Spinal cord (tissue), 10 donors: ENCODE measurements around the gene SH2D7. TPM values are rescaled to one million over a fixed set of nuclear protein-coding genes. Genes with fewer than 3 reads are reported as not detected.

Experiments used
- DNase-seq, 6 donors: peaks; one replicate each; pipeline versions ENCODE4 v3.0.0 to v3.0.0-alpha.2; 2013 to 2015; ENCODE audit warnings: low spot score in 6 of 6, low read depth in 4 of 6
- H3K27ac ChIP-seq: one replicate; pipeline ENCODE4 v1.5.1; 2013; ENCODE audit warnings: low read depth, low read length, control low read depth
- H3K27me3 ChIP-seq: one replicate; pipeline ENCODE4 v1.6.1; 2013; ENCODE audit warnings: low read length; ENCODE audit not compliant: control insufficient read depth, insufficient read depth
- H3K36me3 ChIP-seq: one replicate; pipeline ENCODE4 v1.6.1; 2013; ENCODE audit warnings: low read length; ENCODE audit not compliant: control insufficient read depth, insufficient read depth
- H3K4me1 ChIP-seq: one replicate; pipeline ENCODE4 v1.6.1; 2013; ENCODE audit warnings: low read length; ENCODE audit not compliant: control insufficient read depth, insufficient read depth
- H3K4me3 ChIP-seq: one replicate; pipeline ENCODE4 v1.5.1; 2013; ENCODE audit warnings: low read depth, low read length, control low read depth
- H3K9me3 ChIP-seq: one replicate; pipeline ENCODE4 v1.6.1; 2013; ENCODE audit warnings: low read length; ENCODE audit not compliant: control insufficient read depth, insufficient read depth
- WGBS: methylation state at CpG from one replicate; pipeline ENCODE4 v1.1.5; 2013; ENCODE audit warnings: missing lambda C conversion rate; ENCODE audit not compliant: insufficient coverage; 5-methylcytosine and 5-hydroxymethylcytosine counted together
- polyA plus RNA-seq, 2 donors: library from polyadenylated mRNA; unstranded; fragments of 120-200 nt; gene quantifications; one replicate each; pipeline ENCODE4 v1.2.1, GENCODE V29; 2013; ENCODE audit not compliant: insufficient read length in 2 of 2
- total RNA-seq, 2 donors: library from RNA; depleted of rRNA in 1 of 2; stranded (reverse); fragments of 120-200 nt in 1 of 2; fragments of >200 nt in 1 of 2; gene quantifications; one replicate each; pipeline versions ENCODE4 v1.2.3 to v1.2.4, GENCODE V29; 2013 to 2014
- donor health status: healthy.

The SH2D7 gene
- total and polyA plus RNA-seq, 4 donors, result 0.92 to 1.9 TPM; not detected in 2

GRCh38 chr15:78102211-78102610 lies 9.8 kb downstream of the SH2D7 start:
- no CpG with 5 or more reads among the region's 1 CpG for WGBS
- Histone ChIP-seq H3K4me3 (no peak overlapping the region), H3K36me3 (peaks cover 32% of the 10 kb centered on the region), H3K27ac (no peak overlapping the region), H3K27me3 (no peaks in the 10 kb centered on the region), H3K4me1 (no peaks in the 10 kb centered on the region), H3K9me3 (no peaks in the 10 kb centered on the region)
- no peak for DNase-seq

GRCh38 chr15:78102741-78103140 lies 10.4 kb downstream of the SH2D7 start:
- 81% methylated on average over 6 of the region's 6 CpGs for WGBS
- H3K27ac ChIP-seq, result no peak overlapping the region
- no peaks in the 10 kb centered on the region for H3K9me3 ChIP-seq

GRCh38 chr15:78103406-78104118 lies 11.2 kb downstream of the SH2D7 start:
- Histone ChIP-seq H3K27me3 (no peaks in the 10 kb centered on the region), H3K4me1 (no peaks in the 10 kb centered on the region), H3K9me3 (no peaks in the 10 kb centered on the region), H3K4me3 (no peak overlapping the region), H3K27ac (no peak overlapping the region), H3K36me3 (peaks cover 35% of the 10 kb centered on the region)
- WGBS, result 90% methylated on average over 11 of the region's 12 CpGs
- DNase-seq, result no peak

More at GRCh38 chr15:78102741-78103140, 10.4 kb downstream of the SH2D7 start:
- no peaks in the 10 kb centered on the region for H3K27me3 ChIP-seq
- peaks cover 33% of the 10 kb centered on the region for H3K36me3 ChIP-seq
- H3K4me3 ChIP-seq, result no peak overlapping the region
- DNase-seq, result no peak
- no peaks in the 10 kb centered on the region for H3K4me1 ChIP-seq

GRCh38 chr15:78104119-78104479 lies 11.7 kb downstream of the SH2D7 start:
- Histone ChIP-seq H3K27ac (no peak overlapping the region), H3K4me3 (no peak overlapping the region), H3K4me1 (no peaks in the 10 kb centered on the region), H3K9me3 (no peaks in the 10 kb centered on the region), H3K27me3 (no peaks in the 10 kb centered on the region), H3K36me3 (peaks cover 40% of the 10 kb centered on the region)
- 85% methylated on average over 2 of the region's 4 CpGs for WGBS
- no peak for DNase-seq

GRCh38 chr15:78104566-78105475 lies 12.5 kb downstream of the SH2D7 start:
- no peaks in the 10 kb centered on the region for H3K4me1 ChIP-seq
- H3K36me3 ChIP-seq, result peaks cover 46% of the 10 kb centered on the region
- no peaks in the 10 kb centered on the region for H3K9me3 ChIP-seq
- H3K4me3 ChIP-seq, result no peak overlapping the region
- no peaks in the 10 kb centered on the region for H3K27me3 ChIP-seq
- 85% methylated on average over 10 of the region's 12 CpGs for WGBS
- DNase-seq, result no peak
- H3K27ac ChIP-seq, result no peak overlapping the region

- 90% methylated on average over 15 of the region's 16 CpGs for WGBS
- Histone ChIP-seq H3K27me3 (no peaks in the 10 kb centered on the region), H3K9me3 (no peaks in the 10 kb centered on the region), H3K36me3 (peaks cover 51% of the 10 kb centered on the region), H3K4me1 (no peaks in the 10 kb centered on the region), H3K27ac (no peak overlapping the region), H3K4me3 (no peak overlapping the region)
- no peak for DNase-seq
Measured at GRCh38 chr15:78105476-78106241, 13.3 kb downstream of the SH2D7 start.

- Histone ChIP-seq H3K36me3 (peaks cover 49% of the 10 kb centered on the region), H3K4me1 (no peaks in the 10 kb centered on the region), H3K27me3 (no peaks in the 10 kb centered on the region), H3K9me3 (no peaks in the 10 kb centered on the region), H3K27ac (no peak overlapping the region), H3K4me3 (no peak overlapping the region)
- 98% methylated on average over 8 of the region's 8 CpGs for WGBS
- DNase-seq, result no peak
Measured at GRCh38 chr15:78107471-78107870, 15.1 kb downstream of the SH2D7 start.

- Histone ChIP-seq H3K4me3 (no peak overlapping the region), H3K4me1 (no peaks in the 10 kb centered on the region), H3K27ac (no peak overlapping the region), H3K36me3 (peaks cover 43% of the 10 kb centered on the region), H3K27me3 (no peaks in the 10 kb centered on the region), H3K9me3 (no peaks in the 10 kb centered on the region)
- DNase-seq, result peak in 4 of 6 donors; percentile 31 to 87 (median 62)
- 47% methylated on average over 11 of the region's 11 CpGs for WGBS
Measured at GRCh38 chr15:78108300-78109084, 16.1 kb downstream of the SH2D7 start.

- no peak overlapping the region for H3K27ac ChIP-seq
- peaks cover 37% of the 10 kb centered on the region for H3K36me3 ChIP-seq
- DNase-seq, result no peak
- no peak overlapping the region for H3K4me3 ChIP-seq
- H3K27me3 ChIP-seq, result no peaks in the 10 kb centered on the region
- 90% methylated on average over 7 of the region's 12 CpGs for WGBS
- H3K9me3 ChIP-seq, result no peaks in the 10 kb centered on the region
- H3K4me1 ChIP-seq, result no peaks in the 10 kb centered on the region
Measured at GRCh38 chr15:78109156-78109555, 16.8 kb downstream of the SH2D7 start.
